GM18907 (cell line): Measurements from ENCODE around the gene JOSD1.

Experiments
- ATAC-seq: cut with Tn5 transposase; IDR thresholded peaks from one replicate; pipeline ENCODE4 v1.9.1; 2021; ENCODE audit warnings: mild to moderate bottlenecking, moderate library complexity; ENCODE audit not compliant: unreplicated experiment

JOSD1 gene

GRCh38 chr22:38715852-38716251, 15.1 kb upstream of the JOSD1 start:
- ATAC-seq: no peak

- no peak for ATAC-seq
These were observed 14.5 kb upstream of the JOSD1 start for GRCh38 chr22:38715176-38715764.

DNA sequence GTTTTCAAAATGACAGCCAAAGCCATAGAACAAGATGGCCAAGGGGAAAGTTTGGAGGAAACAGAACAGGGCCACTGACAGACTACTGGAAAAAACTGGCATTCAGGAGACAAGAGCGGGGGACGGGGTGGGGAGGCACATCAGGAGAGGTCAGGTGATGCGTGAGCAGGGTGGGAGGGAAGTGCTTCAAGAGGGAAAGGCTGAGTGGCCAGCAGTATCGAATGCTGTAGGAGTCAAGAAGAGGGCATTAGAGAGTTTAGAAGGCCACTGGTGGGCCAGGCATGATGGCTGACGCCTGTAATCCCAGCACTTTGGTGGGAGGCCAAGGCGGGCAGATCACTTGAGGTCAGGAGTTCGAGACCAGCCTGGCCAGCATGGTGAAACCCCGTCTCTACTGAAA, 13.2 kb upstream of the JOSD1 start:
- ATAC-seq: no peak

DNA sequence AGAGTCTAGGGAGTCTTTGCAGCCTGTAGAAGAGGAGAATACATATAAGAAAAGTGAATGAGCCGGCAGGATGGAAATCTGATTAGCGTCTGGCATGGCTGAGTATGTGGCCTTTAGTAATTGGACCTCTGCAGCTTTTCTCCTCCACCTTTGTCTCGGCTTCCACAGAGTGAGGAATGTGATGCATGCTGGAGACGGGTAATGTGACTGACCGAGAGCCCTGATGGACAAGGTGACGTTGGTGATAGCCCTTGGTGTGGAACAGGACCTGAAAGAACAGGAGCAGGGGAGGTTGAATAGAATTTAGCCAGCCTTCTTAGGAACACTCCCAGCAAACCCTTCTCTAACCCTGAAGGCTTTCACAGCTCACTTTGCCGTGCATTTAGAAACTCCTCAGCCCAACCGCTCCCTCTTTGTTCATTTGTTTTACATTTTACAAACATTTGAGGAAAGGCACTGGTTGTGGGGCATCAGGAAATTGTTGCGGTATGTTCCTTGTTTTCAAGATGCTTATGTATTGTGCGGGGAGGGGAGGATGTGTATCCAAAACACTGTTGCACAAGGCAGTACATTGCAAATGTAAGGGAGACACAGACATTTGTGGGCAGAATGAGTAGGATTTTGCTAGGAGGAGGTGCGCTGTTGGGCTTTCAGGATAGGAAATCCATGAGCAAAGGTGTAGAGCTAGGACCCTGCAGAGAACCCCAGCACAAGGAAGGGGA, 11.9 kb upstream of the JOSD1 start:
- no peak for ATAC-seq

DNA sequence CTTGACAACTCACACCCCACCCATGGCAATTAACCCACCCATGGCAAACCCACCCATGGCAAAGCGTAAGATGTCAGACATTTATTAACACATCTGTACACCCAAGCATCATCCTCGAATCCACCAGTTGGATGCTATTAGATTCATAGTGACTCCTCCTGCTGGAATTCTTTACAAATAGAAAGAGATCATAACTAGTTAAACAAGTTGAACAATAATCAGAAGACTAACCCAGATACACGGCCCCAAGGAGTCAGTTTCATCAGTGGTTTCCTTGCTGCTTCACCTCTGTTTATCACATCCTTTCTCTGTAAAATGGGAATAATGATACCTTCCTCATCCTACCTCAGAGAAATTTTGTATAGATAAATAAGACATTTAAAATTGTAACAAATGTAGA, 10.1 kb upstream of the JOSD1 start:
- no peak for ATAC-seq

- ATAC-seq: no peak
These were observed 9.6 kb upstream of the JOSD1 start for GRCh38 chr22:38710351-38710750.

- no peak for ATAC-seq
These were observed 8.6 kb upstream of the JOSD1 start for GRCh38 chr22:38709306-38709705.

GRCh38 chr22:38707984-38708383, 7.2 kb upstream of the JOSD1 start:
- ATAC-seq: no peak

GRCh38 chr22:38707346-38707745, 6.6 kb upstream of the JOSD1 start:
- ATAC-seq: no peak

DNA sequence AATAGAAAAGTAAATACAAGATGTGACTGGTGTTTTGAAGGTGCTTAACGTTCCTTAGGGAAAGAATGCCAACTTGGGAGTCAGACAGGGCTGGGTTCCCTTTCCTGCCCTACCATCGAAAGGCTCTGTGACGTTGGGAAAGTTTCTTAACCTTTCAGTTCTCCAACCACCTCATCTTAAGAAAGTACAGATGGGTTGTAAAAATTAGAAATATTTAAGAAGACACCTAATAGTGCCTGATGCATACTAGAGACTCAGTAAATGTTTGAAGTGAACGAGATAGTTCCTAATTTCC, 6.1 kb upstream of the JOSD1 start:
- ATAC-seq: no peak

DNA sequence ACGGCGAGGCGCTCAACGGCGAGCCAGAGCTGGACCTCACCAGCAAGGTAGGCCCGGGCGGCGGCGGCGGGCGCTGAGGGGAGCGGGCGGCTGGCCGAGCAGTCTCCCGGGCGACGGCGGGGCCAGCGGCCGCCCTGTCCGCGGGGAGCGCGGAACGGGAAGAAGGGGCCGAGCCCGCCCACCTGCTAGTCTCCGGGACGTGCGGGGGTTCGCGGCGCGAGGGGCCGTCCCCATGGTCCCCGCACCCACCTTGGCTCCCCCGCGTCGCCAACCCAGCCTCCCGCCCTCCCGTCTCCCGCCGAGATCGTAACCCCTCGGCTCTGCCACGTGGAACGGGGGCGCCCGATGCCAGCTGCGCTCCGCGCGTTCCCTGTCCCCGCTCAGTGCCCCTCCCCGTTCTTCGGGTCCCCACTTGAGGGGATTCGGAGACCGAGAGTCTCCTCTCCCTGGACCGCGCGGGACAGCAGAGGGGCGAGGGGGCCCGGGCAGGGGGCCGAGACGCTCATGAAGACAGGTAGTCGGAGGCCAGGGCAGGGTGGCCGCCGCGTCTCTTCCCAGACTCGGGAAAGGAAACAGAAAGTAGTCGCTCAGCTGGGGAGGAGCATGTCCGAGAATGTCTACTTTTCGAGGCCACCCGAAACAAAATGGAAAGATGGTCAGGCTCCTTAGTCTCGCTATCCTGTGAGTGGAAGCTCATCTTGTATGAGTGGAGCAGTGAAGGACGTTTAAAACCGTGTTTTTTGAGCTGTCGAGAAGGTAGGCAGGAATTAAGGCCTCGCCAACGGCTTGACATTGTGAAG, 5.6 kb upstream of the JOSD1 start:
- peak; percentile 20 for ATAC-seq

DNA sequence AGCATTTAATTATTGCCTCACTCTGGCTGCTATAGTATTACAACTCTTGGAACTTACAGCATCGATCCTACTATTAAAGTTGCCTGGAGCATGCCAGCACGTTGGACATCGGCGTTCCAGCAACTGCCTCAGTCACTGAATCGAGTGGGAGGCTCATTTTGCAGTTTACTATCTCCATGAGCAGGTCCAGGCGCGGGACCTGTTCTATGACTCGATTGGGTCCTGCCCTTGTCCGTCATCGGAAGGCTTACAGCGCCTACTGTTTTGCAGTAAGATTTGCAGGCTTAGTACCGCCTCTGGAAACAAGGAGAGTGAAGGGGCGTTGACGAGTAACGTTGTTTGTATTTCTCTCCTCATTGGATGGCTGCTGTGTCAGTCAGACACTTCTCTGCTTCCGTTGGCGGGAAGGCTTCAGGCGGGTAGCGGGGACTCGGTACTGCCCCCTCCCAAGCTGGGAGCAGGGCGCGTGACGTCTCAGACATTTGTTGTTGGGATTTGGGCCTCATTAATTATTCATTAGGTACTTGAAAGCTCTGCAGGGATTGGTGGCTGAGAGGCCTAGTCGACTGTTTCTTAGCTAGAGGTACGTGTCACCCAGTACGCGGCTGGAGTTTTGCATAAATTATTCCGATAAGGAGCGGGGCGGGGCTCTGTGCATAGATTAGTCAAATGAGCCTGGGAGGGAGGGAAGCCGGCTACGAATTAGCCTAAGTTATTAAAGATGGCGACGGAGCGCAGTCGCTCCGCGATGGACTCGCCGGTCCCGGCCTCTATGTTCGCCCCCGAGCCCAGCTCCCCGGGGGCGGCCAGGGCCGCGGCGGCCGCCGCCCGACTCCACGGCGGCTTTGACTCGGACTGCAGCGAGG, 4.7 kb upstream of the JOSD1 start, which contains the start of gene GTPBP1:
Gene GTPBP1, plus strand, starts transcription at position 710 of the 866 bp plus-strand sequence. Its CDS starts 12 bp downstream, at position 722.
- ATAC-seq: peak; percentile 73

DNA sequence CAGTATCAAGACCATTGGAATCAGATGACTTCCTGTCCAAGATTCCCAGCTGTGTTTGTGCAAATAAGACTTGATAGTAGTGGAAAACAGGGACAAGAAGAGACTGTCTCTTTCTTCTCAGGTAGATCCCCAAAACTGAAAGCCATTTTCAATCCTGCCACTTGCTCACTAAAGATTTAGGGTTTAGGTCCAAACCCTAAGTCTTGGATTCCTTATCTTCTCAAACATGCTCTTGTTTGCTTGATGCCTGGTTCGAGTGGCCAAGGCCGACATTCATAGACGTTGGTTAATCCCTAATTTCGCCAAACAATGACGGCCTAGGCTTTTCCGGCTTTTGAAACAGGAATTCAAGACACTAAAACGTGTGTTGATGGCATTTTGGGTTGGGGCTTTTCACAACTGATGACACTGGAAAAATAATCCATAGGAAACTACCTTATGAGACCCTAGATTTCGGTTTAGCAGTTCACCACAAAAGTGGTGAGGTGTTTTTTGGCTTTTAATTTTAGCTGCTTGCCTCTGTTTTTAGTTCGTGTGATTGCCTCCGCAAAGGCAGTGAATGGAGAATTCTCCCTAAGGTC, 4.0 kb upstream of the JOSD1 start:
- ATAC-seq: no peak

GRCh38 chr22:38700270-38700788, 414 bp downstream of the JOSD1 start:
- ATAC-seq: peak; percentile 33

GRCh38 chr22:38699784-38700183, 959 bp downstream of the JOSD1 start:
- ATAC-seq: no peak

GRCh38 chr22:38699143-38699542, 1.6 kb downstream of the JOSD1 start:
- ATAC-seq: no peak

- ATAC-seq: no peak
These were observed 2.2 kb downstream of the JOSD1 start for GRCh38 chr22:38698407-38699094.

- ATAC-seq: no peak
These were observed 3.2 kb downstream of the JOSD1 start for GRCh38 chr22:38697425-38698089.
